ENCODE data around the gene LIN9.

DNA sequence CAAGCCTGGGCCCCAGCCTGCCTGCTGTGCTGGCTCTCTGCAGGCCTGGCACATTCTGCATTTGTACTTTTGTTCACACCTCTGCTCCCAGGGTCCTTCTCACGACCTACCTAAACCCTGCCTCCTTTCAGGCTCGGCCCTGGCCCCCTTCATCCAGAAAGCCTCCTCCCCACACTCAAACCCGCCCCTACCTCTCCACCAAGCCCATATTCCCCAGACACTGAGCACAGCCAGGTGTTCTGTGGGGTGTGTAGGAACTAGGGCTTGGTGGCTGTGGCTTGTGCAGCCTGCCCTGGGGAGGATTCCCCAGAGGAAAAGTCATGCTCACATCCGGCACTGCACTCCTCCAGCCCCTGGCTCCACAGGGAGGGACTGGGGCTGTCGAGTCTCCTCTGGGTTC, 93.7 kb downstream of the LIN9 start:
- TF ChIP-seq, protein P1, sequence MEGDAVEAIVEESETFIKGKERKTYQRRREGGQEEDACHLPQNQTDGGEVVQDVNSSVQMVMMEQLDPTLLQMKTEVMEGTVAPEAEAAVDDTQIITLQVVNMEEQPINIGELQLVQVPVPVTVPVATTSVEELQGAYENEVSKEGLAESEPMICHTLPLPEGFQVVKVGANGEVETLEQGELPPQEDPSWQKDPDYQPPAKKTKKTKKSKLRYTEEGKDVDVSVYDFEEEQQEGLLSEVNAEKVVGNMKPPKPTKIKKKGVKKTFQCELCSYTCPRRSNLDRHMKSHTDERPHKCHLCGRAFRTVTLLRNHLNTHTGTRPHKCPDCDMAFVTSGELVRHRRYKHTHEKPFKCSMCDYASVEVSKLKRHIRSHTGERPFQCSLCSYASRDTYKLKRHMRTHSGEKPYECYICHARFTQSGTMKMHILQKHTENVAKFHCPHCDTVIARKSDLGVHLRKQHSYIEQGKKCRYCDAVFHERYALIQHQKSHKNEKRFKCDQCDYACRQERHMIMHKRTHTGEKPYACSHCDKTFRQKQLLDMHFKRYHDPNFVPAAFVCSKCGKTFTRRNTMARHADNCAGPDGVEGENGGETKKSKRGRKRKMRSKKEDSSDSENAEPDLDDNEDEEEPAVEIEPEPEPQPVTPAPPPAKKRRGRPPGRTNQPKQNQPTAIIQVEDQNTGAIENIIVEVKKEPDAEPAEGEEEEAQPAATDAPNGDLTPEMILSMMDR (IDR thresholded peaks at IDR 0.05; ENCODE audit: low read depth, low read length): no peak
- no peak for TF ChIP-seq EZH2phosphoT487 (IDR thresholded peaks at IDR 0.05; ENCODE audit: low read depth)
